Kidney glomerular epithelial cell (primary cell): ENCODE results near the gene ZBTB34.

Experiments
- DNase-seq: peaks from one replicate; lab custom pipeline; 2025; lab: John Stamatoyannopoulos, UW

ZBTB34 gene

DNA sequence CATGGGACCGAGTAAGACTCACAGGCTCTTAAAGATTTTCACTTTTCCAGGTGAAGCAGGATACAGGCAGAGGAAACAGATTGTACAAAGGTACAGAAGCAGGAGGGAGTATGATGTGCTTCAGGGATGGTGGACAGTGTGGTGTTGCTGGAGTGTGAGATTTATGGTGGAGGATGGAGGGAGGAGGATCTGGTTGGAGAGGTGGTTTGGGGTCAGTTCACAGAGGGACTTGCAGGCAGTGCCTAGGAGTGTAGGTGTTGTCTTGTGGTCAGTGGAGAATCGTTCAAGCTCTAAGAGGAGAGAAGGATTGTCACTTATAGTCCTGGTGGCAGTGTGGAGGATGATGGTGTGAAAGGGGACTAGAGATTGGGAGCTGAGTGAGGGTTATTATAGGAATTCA lies 65.9 kb downstream of the ZBTB34 start:
- no peak for DNase-seq

DNA sequence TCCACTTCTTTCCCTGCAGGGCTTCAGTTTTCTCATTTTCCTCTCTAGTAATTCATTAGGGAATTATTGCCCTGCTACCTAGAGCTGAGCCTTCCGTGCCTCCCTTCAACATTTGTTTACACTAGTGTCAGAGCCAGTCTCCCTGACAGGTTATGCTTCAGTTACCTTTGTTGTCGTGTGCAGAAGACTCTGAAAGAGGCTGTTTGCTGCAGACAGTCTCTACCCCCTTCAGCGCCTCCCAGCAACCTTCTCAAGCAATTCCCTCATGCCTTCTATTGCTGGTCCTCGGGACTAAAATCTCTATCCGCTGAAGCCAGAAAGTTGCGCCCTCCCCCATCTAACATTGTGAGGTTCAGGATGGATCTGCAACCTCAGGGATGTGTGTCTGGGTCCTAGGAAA lies 67.0 kb downstream of the ZBTB34 start:
- DNase-seq, result peak; percentile 31

DNA sequence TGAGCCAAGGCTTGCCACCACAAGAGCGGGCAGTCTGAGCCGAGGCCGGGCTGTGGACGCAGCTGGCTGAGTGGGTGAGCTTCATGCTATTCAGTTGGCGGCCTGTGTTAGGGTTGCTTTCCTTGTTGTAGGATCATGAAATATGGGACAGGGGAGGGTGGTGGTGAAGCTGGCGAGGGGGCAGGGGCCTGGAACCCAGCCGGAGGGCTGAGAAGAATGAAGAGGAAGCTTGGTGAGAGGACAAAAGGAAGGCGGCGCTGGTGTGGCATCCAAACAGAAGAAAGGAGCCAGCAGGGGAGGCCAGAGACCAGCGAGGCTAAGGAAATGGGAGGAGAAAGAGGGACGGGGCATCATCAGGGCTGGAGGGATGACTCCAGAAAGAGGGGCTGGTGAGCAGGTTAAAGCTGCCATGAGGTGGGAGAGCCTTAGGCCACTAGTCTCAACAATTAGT lies 72.5 kb downstream of the ZBTB34 start:
- DNase-seq, result no peak

DNA sequence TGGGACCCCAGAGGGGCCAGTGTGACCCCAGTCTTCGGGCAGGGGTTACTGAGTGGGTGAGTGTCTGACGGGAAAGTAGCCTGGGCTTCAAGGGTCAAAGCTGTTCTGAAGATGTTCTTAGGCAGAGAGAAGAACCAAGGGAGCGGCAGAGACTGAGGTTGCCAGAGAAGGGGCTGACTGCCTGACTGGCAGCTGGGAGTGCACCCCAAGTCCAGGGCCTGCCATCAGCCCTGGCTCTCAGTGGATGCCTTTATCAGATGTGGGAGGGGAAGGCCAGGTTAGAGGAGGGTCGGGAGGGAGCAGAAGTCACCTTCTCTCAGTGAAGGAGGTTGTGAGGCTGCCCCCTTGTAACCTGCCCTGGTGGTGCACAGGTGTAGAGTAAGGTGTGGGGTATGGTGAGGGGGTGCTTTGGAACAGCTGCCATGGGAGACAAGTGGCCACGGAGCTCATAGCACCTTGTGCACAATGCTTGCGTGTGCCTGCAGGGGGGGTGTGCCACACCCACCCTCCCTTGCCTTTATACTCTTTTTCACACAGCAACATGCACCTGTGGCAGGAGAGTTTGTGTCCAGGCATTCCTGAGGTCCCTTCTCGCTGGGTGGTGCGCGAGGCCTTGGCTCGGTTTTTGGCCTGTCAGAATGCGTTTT lies 73.0 kb downstream of the ZBTB34 start:
- no peak for DNase-seq

DNA sequence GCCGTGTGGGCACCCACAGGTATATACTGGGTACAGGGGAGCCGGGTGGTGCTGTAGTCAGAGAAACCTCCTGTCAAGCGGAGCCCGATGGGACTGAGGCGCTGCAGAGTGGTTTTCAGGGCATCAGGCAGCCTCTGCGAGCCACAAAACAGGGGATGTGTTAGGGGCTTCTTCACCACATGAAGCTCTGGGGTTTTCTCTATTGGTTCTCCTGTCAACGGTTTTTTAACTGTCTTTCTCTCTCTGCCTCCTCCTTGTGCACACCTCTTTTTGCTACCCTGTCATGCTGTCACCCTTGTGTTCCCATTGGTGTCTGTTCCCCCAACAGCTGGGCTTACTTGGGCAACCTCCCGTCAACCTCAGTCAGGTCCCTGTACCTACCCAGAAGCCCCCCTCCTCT lies 74.0 kb downstream of the ZBTB34 start:
- no peak for DNase-seq
